Neural crest cell (in vitro differentiated cells): Measurements from ENCODE around the gene KRT75. TPM values are rescaled to one million over a fixed set of nuclear protein-coding genes. Genes with fewer than 3 reads are reported as not detected.
A peak's percentile ranks its signal among the peaks of the same experiment; 100 is the strongest.

Experiments
- DNase-seq: peaks from one replicate; pipeline ENCODE4 v3.0.0; 2021; ENCODE audit warnings: low read depth, mixed read lengths, low spot score
- H3K27ac Mint-ChIP-seq: one replicate; pipeline ENCODE4 v1.8.0; 2021; ENCODE audit warnings: mild to moderate bottlenecking, mixed read lengths; ENCODE audit not compliant: unreplicated experiment
- H3K27me3 Mint-ChIP-seq: 2 replicates; pipeline ENCODE4 v1.8.0; 2021; ENCODE audit warnings: low read depth, mild to moderate bottlenecking, mixed read lengths
- H3K36me3 Mint-ChIP-seq: 2 replicates; pipeline ENCODE4 v1.8.0; 2021; ENCODE audit warnings: low read depth, mild to moderate bottlenecking, mixed read lengths
- H3K4me1 Mint-ChIP-seq: 2 replicates; pipeline ENCODE4 v1.8.0; 2021; ENCODE audit warnings: mixed read lengths
- H3K4me3 Mint-ChIP-seq: one replicate; pipeline ENCODE4 v1.8.0; 2021; ENCODE audit warnings: mild to moderate bottlenecking, mixed read lengths
- H3K9me3 Mint-ChIP-seq: 2 replicates; pipeline ENCODE4 v1.8.0; 2021; ENCODE audit warnings: mixed read lengths
- CTCF ChIP-seq: fragments of 200-600 bp; sonication (generic); conservative IDR thresholded peaks from 2 replicates; pipeline ENCODE4 v1.5.0; 2021; ENCODE audit warnings: antibody characterized with exemption, mild to moderate bottlenecking
- total RNA-seq: library from RNA; stranded (reverse); gene quantifications from 2 replicates; pipeline ENCODE4 v1.2.1, GENCODE V29; 2021

Gene KRT75
- total RNA-seq, 1 donor from 2014 or later: not detected

GRCh38 chr12:52423035-52423434 is 11.1 kb downstream of the KRT75 start:
- Mint-ChIP-seq H3K36me3 (no peaks in the 10 kb centered on the region), H3K27ac (no peak overlapping the region), H3K4me1 (no peaks in the 10 kb centered on the region), H3K9me3 (no peaks in the 10 kb centered on the region), H3K27me3 (peaks cover 9% of the 10 kb centered on the region), H3K4me3 (no peak overlapping the region)
- DNase-seq: no peak
- TF ChIP-seq CTCF: no peak

- no peak for DNase-seq
- Mint-ChIP-seq H3K36me3 (no peaks in the 10 kb centered on the region), H3K27me3 (no peaks in the 10 kb centered on the region), H3K4me3 (no peak overlapping the region), H3K9me3 (no peaks in the 10 kb centered on the region), H3K4me1 (no peaks in the 10 kb centered on the region), H3K27ac (peak overlapping the region; percentile 7)
- no peak for TF ChIP-seq CTCF
Measured at GRCh38 chr12:52419656-52420055, 14.5 kb downstream of the KRT75 start.

- H3K4me1 Mint-ChIP-seq: no peaks in the 10 kb centered on the region
- TF ChIP-seq CTCF: no peak
- no peaks in the 10 kb centered on the region for H3K9me3 Mint-ChIP-seq
Measured at GRCh38 chr12:52418576-52419110, 15.5 kb downstream of the KRT75 start.

GRCh38 chr12:52417740-52418139 is 16.4 kb downstream of the KRT75 start:
- Mint-ChIP-seq H3K4me3 (no peak overlapping the region), H3K9me3 (no peaks in the 10 kb centered on the region), H3K27me3 (no peaks in the 10 kb centered on the region), H3K4me1 (peaks cover 6% of the 10 kb centered on the region), H3K27ac (no peak overlapping the region), H3K36me3 (no peaks in the 10 kb centered on the region)
- no peak for TF ChIP-seq CTCF
- no peak for DNase-seq

More at GRCh38 chr12:52418576-52419110, 15.5 kb downstream of the KRT75 start:
- H3K27ac Mint-ChIP-seq: peak overlapping the region; percentile 43
- no peaks in the 10 kb centered on the region for H3K27me3 Mint-ChIP-seq
- DNase-seq: no peak
- H3K4me3 Mint-ChIP-seq: no peak overlapping the region
- H3K36me3 Mint-ChIP-seq: no peaks in the 10 kb centered on the region

GRCh38 chr12:52416795-52417194 is 17.4 kb downstream of the KRT75 start:
- H3K27me3 Mint-ChIP-seq: no peaks in the 10 kb centered on the region
- H3K9me3 Mint-ChIP-seq: no peaks in the 10 kb centered on the region
- no peaks in the 10 kb centered on the region for H3K36me3 Mint-ChIP-seq
- H3K4me1 Mint-ChIP-seq: peaks cover 6% of the 10 kb centered on the region
- H3K27ac Mint-ChIP-seq: no peak overlapping the region
- DNase-seq: no peak
- no peak for TF ChIP-seq CTCF
- no peak overlapping the region for H3K4me3 Mint-ChIP-seq
